Sigmoid colon (tissue), 7 donors: ENCODE data around the gene TMEM198. TPM values are rescaled to one million over a fixed set of nuclear protein-coding genes. Genes with fewer than 3 reads are reported as not detected.

ENCODE experiments used
- DNase-seq: peaks from one replicate; pipeline ENCODE4 v3.0.0-alpha.2; 2019
- H3K27ac ChIP-seq, 4 donors: fragments of 200-600 bp; sonication (generic); one replicate each; pipeline ENCODE4 v1.5.1; 2016 to 2019; ENCODE audit warnings: mild to moderate bottlenecking in 1 of 4
- H3K27me3 ChIP-seq, 3 donors: fragments of 200-600 bp; sonication (generic); one replicate each; pipeline ENCODE4 v1.5.1; 2019; ENCODE audit warnings: mild to moderate bottlenecking in 1 of 3
- H3K36me3 ChIP-seq, 4 donors: fragments of 200-600 bp; sonication (generic); one replicate each; pipeline ENCODE4 v1.5.1; 2016 to 2019
- H3K4me1 ChIP-seq, 4 donors: fragments of 200-600 bp; sonication (generic); one replicate each; pipeline ENCODE4 v1.5.1; 2017 to 2019
- H3K4me3 ChIP-seq, 4 donors: fragments of 200-600 bp; sonication (generic); one replicate each; pipeline ENCODE4 v1.5.1; 2017 to 2019; ENCODE audit warnings: mild to moderate bottlenecking in 2 of 4, moderate library complexity in 1 of 4
- H3K9me3 ChIP-seq, 4 donors: fragments of 200-600 bp in 3 of 4; sonication (generic) in 3 of 4; one replicate each; pipeline versions ENCODE4 v1.5.1 to v1.6.1; 2013 to 2019
- CTCF ChIP-seq, 4 experiments: fragments of 450-650 bp in 3 of 4; fragments of 200-600 bp in 1 of 4; IDR thresholded peaks; one replicate each; pipeline ENCODE4 v1.5.1; 2016 to 2019; ENCODE audit warnings: antibody characterized with exemption in 4 of 4, mild to moderate bottlenecking in 3 of 4, moderate library complexity in 2 of 4
- EP300 ChIP-seq, 4 donors: sonication (generic); formaldehyde crosslinking; IDR thresholded peaks; one replicate each; pipeline ENCODE4 v1.6.1; 2017; ENCODE audit warnings: antibody characterized with exemption in 4 of 4
- POLR2A ChIP-seq, 2 donors: fragments of 450-650 bp; IDR thresholded peaks; one replicate each; pipeline ENCODE4 v1.6.1; 2016; ENCODE audit warnings: antibody characterized with exemption in 2 of 2, mild to moderate bottlenecking in 2 of 2, moderate library complexity in 2 of 2
- POLR2AphosphoS5 ChIP-seq, 4 donors: sonication (generic); formaldehyde crosslinking; IDR thresholded peaks; one replicate each; pipeline ENCODE4 v1.6.1; 2017; ENCODE audit warnings: antibody characterized with exemption in 4 of 4
- WGBS, 2 donors: extraction: QIAGEN DNeasy Blood & Tissue Kit; methylation state at CpG; one replicate each; pipeline ENCODE4 v1.1.7; 2013; 5-methylcytosine and 5-hydroxymethylcytosine counted together
- intact Hi-C: fragments of 100-400 bp; cut with DNase I; formaldehyde crosslinking; loops from one replicate; pipeline ENCODE4 v1.15.1; 2023
- polyA plus RNA-seq, 3 donors: library from polyadenylated mRNA; stranded (reverse); fragments of 200-250 nt; gene quantifications; one replicate each; pipeline ENCODE4 v1.2.3, GENCODE V29; 2013
- total RNA-seq, 4 donors: library from RNA; depleted of rRNA; stranded (reverse); fragments of >200 nt; gene quantifications; one replicate each; pipeline ENCODE4 v1.1.0, GENCODE V29; 2016
- donor health status: healthy with polysubstance abuse.
- donor health status: Bipolar disorder and iron deficiency.
- donor health status: healthy.

Gene TMEM198
- total and polyA plus RNA-seq, 7 donors = 0.71 to 3.9 (median 1.6) TPM; not detected in 1

- H3K36me3 ChIP-seq = peaks cover 0 to 35% (median 3%) of the 10 kb centered on the region in 4 donors
- intact Hi-C loops = no loop called here
Observed at GRCh38 chr2:219567131-219567530, 23.3 kb downstream of the TMEM198 start.

GRCh38 chr2:219567791-219568361 lies 24.0 kb downstream of the TMEM198 start:
- TF ChIP-seq EP300 (IDR thresholded peaks at IDR 0.05) (no peak), POLR2AphosphoS5 (IDR thresholded peaks at IDR 0.05) (no peak), CTCF (IDR thresholded peaks at IDR 0.05) (no peak)
- Histone ChIP-seq H3K4me1 (peaks cover 0 to 15% (median 13%) of the 10 kb centered on the region in 4 donors), H3K27me3 (no peaks in the 10 kb centered on the region), H3K4me3 (no peak overlapping the region), H3K36me3 (peaks cover 0 to 28% (median 2%) of the 10 kb centered on the region in 4 donors), H3K27ac (no peak overlapping the region), H3K9me3 (no peaks in the 10 kb centered on the region)
- WGBS, 2 donors = 93% methylated on average over 35 of the region's 35 CpGs
- intact Hi-C loops = no loop called here
- no peak for DNase-seq

More at GRCh38 chr2:219567131-219567530, 23.3 kb downstream of the TMEM198 start:
- DNase-seq = no peak
- Histone ChIP-seq H3K27ac (no peak overlapping the region), H3K27me3 (no peaks in the 10 kb centered on the region), H3K9me3 (no peaks in the 10 kb centered on the region), H3K4me3 (no peak overlapping the region), H3K4me1 (peaks cover 0 to 15% (median 13%) of the 10 kb centered on the region in 4 donors)
- 95 to 96% methylated on average over 18 of the region's 18 CpGs for WGBS, 2 donors
- TF ChIP-seq EP300 (IDR thresholded peaks at IDR 0.05) (no peak), POLR2AphosphoS5 (IDR thresholded peaks at IDR 0.05) (no peak), CTCF (IDR thresholded peaks at IDR 0.05) (no peak), POLR2A (IDR thresholded peaks at IDR 0.05) (no peak)

GRCh38 chr2:219569041-219569440 lies 25.2 kb downstream of the TMEM198 start:
- WGBS, 2 donors = 92 to 93% methylated on average over 6 of the region's 6 CpGs
- no peak for DNase-seq

GRCh38 chr2:219569635-219570034 lies 25.8 kb downstream of the TMEM198 start:
- H3K27ac ChIP-seq = peak overlapping the region in 3 of 4 donors; percentile 87 to 91 (median 88)
- intact Hi-C loops = loop anchor here (2.0 kb wide), 1 partner anchor 73 kb away; no protein-coding TSS in a partner anchor
- peak overlapping the region in 2 of 4 donors; percentile 66 for H3K4me3 ChIP-seq
- DNase-seq = no peak
- peaks cover 0 to 15% (median 13%) of the 10 kb centered on the region in 4 donors for H3K4me1 ChIP-seq
- H3K36me3 ChIP-seq = peaks cover 0 to 11% (median 0%) of the 10 kb centered on the region in 4 donors
- H3K27me3 ChIP-seq = no peaks in the 10 kb centered on the region
- H3K9me3 ChIP-seq = no peaks in the 10 kb centered on the region
- WGBS, 2 donors = 91 to 93% methylated on average over 6 of the region's 6 CpGs
- no peak for TF ChIP-seq EP300 (IDR thresholded peaks at IDR 0.05)
- no peak for TF ChIP-seq POLR2A (IDR thresholded peaks at IDR 0.05)
- no peak for TF ChIP-seq CTCF (IDR thresholded peaks at IDR 0.05)

More at GRCh38 chr2:219569041-219569440, 25.2 kb downstream of the TMEM198 start:
- H3K4me3 ChIP-seq = no peak overlapping the region
- H3K9me3 ChIP-seq = no peaks in the 10 kb centered on the region
- H3K4me1 ChIP-seq = peaks cover 0 to 15% (median 13%) of the 10 kb centered on the region in 4 donors
- intact Hi-C loops = no loop called here
- no peak for TF ChIP-seq POLR2A (IDR thresholded peaks at IDR 0.05)
- TF ChIP-seq EP300 (IDR thresholded peaks at IDR 0.05) = no peak
- no peak for TF ChIP-seq POLR2AphosphoS5 (IDR thresholded peaks at IDR 0.05)
- TF ChIP-seq CTCF (IDR thresholded peaks at IDR 0.05) = no peak
- H3K36me3 ChIP-seq = peaks cover 0 to 17% (median under 1%) of the 10 kb centered on the region in 4 donors
- H3K27me3 ChIP-seq = no peaks in the 10 kb centered on the region
- no peak overlapping the region for H3K27ac ChIP-seq
